Activated CD4-positive, CD25-positive, alpha-beta regulatory T cell treated with anti-CD3 and anti-CD28 coated beads, Interleukin-2, amount 50 U/mL, for 16 hours (primary cell): ENCODE results near the gene PHACTR1.

ENCODE experiments used
- DNase-seq: peaks from one replicate; pipeline ENCODE4 v3.0.0-alpha.2; 2020; ENCODE audit warnings: low read depth, low spot score

Gene PHACTR1

DNA sequence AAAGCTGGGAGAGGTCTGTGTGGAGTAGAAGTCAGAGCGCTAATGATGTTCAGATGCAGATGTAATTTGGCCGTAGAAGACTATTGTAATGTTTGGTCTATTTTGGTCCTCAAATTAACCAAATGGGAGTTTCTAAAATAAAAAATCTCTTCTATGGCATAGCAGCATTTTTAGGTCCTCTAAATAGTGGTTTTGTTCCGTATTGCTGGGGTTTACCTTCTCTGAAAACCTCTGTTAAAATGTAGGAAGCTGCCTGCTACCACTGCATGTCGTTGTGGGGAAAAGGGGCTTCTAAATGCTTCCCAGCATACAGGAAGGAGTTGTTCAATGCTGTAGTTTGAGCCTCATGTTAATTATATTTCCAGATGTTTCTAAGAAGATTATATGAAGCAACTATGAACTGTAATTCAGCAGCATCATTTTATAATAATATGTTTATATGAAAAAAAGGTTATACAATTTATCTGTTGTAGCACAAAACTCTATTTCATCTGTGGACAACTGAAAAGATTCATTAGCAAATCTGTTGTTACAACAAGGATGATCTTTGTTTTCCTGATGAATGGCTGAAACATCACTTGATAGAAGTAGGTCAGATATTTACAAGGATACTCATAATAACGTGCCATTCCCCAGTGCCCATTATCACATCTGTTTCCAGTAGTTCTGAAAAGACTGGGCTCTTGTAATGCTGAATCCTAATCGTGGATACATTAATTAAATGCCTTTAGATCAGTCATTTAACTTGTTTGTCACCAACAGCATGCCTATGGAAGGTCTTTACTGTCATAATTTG is 355.2 kb downstream of the PHACTR1 start:
- DNase-seq: no peak

DNA sequence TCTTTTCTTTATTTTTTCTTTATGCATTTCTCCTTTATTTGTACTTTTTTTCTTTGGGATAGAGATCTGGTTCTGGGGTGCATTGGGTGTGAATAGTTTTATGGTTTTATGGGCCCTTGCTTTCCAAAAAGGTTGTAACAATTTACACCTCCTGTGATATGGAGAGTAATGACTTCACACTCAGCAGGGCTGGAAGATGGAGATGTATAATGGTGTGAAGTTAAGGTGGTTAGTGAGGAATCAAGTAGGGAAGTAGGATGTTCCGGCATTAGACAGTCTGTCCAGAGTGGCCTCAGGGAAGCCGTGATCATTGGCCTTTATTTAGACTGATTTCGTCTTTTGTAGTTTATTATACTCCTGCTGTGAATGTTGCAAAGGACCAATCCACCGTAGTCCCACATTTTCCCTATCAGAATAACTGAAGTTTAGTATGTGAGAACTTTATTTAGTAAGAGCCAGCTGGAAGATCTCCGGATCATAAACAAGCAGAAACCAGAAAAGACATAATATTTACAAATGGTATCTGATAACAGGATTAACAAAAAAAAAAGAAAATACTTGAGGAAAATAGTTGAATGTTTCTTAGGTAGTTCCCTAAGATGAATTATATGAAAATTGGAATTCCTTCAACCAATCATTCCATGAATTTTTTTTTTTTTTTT is 356.2 kb downstream of the PHACTR1 start:
- DNase-seq: no peak

DNA sequence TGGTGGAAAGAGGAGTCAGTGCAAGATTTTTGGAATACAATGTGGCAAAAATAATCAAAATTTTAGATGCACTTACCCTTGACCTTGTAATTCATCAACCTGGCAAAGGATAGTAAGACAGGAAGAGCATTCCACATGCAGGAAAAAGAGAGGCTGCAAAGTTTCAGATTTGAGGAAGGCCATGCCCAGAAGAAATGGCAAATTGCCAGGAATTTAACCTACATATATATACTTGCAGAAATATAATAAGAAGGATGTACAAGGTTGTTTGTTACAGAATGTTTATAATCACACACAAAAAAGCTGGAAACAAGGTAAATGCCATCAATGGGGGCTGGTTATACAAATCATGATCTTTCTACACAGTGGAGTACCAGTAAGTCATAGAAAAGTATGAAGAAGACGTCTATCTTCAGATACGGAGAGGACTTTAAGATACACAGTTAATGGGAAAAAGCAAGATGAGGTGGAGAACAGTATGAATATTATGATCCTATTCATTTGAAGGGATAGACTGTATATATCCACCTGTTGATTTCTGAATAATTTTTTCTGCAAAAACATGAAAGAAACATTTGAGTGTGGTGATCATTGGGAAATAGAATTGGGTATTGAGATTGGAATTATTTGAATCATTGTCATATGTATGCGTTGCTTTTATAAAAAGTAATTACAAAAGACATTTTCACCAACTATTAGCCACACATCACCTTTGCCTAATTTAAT is 358.0 kb downstream of the PHACTR1 start:
- DNase-seq: no peak

DNA sequence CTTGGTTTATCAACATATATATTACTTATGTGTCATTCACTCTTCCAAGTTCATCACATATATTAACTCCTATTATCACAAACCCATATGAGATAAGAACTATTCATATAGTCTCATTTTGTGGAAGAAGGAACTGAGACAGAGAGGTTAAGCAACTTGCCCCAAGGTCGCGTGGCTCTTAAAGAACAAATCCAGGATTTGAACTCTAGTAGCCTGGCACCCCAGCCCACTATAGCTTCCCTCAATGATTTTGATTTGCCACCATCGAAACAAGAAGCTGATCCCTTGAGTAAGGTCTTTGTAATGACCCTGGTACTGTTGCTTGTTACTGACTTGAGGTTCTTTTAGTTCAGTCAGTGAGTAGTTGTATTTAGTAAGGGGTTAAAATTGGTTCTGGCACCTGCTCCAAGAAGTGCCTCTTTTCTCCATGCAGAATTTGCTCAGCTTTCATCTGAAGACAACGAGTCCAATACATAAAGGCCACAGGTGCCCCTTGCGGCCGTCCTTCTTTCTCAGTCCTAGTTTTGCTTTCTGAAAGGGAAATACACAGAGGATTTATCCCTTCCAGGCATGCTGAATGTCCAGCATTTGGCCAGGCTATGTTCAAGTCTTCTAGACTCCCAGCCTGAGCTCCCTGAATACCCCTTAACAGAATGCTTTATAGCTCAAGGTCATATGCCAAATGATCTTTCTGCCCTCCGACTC is 358.7 kb downstream of the PHACTR1 start:
- no peak for DNase-seq

DNA sequence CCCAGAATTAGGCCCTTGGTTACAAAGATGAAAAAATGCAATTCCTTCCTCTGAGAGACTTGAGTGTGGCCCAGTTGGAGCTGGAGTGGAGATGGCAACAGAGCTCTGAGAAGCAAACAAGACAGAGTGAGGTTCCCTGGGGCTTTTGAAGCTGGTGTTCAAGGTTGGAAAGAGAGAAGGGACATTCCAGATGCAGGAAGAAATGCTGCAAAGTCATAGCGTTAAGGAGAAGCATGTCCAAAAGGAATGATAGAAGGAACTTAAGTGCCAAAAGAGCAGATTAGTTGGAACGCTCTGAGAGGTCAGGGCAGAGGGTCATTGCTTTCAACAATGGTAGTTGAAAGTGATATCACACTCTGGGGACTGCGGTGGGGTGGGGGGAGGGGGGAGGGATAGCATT is 360.0 kb downstream of the PHACTR1 start:
- no peak for DNase-seq

DNA sequence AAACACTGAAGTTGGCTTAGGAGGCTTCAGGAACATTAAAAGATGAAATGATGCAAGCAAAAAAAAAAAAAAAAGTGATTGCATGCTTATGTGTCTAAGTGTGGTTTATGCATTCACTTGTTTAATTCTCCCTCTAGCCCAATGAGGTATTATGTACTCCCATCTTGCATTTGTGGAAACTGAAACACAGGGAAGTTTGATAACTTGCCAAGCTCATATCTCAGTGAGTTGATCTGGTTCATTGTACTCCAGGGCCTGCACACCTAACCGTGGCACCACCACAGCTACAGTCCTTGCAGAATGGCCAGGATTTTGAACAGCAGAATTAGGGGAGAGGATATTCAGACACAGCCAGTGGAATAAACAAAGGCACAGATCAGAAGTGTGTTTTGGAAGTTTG is 360.6 kb downstream of the PHACTR1 start:
- DNase-seq: no peak

DNA sequence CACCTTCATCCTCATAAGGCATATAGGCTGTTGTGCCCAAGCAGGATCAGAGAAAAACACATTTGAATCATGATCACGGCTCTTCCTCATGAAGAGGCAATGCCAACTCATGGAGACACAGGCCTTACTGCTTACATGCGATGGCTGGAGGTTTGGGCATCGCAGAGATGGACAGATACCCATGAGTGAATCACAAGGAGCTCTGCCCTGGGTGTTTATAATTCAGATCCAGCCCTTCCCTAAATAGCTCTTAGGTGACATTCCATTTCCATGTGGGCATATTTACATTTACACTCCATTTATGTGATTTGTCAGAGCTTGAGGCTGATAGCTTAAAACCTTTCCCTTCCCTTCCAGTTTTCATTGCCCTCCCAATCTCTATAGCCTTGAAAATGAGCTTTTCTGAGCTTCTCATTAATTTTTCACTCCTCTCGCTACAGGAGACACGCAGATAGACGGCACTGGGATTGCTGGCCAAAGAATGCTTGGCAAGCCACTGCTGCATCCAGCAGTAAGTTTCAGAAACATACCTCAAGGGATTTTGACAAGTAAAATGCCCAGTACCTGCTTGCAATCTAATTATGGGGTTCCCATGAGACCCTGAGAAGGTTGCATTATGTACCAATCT is 362.6 kb downstream of the PHACTR1 start:
- no peak for DNase-seq

DNA sequence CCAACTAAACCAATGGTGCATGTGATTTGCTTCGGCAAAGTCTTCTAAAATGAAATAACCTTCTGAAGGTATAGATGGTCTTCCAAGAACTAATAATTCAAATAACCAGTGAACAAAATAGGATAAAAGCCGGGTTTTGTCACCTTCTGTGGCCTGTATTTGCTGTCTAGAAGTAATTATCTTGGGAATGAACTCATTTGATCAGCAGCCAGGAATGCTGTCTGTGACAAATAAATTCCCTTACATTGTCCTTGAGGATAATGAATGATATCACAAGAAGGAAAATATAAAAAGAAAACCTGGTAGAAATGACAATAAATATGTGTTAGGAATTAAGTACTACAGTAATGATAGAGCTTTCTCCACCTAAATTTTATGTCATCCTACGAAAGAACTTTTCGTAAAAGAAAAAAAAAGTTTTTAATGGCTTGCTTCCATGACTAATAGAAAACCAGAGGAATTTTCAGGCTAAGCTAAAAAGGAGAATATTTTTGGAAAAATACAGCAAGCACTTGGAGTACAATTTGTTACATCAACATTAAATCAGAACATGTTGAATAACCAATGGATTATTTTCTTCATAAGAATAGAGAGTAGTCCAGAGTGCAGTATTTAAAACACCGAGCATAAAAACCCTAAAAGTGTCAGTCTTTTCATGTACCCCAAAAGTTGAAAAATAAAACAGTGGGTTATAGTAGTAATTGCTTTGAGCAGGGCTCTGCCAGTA is 364.1 kb downstream of the PHACTR1 start:
- DNase-seq: no peak

DNA sequence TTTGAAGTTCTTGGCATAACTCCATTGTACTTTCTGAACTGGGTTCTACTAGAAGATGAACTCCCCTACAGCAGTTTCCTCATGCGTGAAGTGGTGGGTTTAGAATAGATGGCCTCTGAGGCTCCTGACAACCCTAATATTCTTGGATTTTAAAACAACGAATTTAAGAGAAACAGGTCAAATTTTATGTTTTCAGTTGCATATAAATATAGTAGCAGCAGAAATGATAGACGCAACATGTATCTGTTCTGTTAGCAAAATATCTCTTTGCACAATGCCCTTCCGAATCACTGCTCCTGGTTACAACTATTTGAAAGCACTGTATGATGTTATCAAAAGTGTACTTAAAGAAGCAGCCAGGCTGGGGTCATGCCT is 364.6 kb downstream of the PHACTR1 start:
- DNase-seq: no peak

DNA sequence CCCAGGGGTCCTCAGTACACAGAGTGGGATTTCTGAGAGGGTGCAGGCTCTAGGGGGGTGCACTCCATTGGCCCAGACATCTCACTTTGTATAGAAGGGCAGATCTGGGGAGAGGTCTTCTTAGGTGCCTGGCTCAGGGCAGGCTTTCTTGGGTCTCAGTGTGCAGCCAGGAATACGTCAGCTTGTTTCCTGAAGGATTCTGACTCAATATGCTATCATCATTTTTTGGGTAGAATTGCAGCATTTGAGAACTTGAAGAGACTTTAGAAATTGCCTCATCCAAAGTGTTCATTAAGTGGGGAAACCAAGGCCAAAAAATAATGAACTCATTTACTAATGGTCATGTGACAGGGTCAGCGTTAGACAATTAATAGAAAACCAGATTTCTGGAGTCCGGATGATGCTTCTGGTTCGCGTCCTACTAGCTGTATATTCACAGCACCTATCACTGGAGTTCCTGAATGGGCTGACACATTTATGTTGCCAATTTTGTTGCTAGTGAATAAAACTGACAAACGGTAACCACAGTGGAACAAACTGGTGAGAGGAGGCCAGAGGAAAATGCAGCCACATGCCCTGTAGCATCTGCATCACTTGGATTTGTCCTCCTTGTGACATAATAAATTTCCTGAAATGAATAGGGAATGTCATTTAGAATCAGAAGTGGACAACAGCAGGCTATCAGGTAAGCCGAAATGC is 372.9 kb downstream of the PHACTR1 start:
- no peak for DNase-seq

DNA sequence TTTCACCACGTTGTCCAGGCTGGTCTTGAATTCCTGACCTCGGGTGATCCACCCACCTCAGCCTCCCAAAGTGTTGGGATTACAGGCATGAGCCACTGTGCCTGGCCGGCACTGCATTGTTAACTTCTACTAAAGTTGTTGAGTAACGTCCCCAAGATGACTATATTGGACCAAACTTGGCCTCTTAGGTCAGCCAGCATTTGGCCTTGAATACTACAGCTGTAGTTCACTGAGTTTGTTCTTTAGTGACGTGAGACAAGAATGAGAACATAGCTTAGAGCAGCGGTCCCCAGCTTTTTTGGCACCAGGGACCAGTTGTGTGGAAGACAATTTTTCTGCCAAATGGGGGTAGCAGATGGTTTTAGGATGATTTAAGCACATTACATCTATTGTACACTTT is 374.6 kb downstream of the PHACTR1 start:
- no peak for DNase-seq

DNA sequence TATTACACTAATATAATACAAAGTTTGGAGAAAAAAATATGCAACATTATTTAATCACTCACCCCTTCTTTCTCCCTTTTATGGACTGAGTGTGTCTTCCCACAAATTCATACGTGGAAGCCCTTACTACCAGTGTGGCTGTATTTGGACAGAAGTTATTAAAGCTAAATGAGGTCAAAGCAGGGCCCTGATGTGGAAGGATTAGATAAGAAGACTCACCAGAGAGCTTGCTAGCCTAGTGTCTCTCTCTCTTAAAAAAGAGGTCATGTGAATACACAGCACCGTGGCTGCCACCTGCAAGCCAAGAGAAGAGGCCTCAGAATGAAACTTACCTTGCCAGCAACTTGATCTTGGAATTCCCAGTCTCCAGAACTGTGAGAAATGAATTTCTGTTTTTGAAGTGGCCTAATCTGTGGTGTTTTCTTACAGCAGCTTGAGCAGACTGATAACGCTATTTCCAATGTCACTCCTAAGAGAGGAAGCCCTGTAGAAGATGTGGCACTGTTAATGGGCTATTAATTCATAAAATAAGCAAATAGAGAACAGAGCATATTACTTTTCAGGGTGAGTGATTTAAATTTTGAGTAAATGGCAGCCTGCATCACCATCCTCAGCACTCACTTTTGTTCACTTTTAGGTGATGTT is 378.3 kb downstream of the PHACTR1 start:
- no peak for DNase-seq

DNA sequence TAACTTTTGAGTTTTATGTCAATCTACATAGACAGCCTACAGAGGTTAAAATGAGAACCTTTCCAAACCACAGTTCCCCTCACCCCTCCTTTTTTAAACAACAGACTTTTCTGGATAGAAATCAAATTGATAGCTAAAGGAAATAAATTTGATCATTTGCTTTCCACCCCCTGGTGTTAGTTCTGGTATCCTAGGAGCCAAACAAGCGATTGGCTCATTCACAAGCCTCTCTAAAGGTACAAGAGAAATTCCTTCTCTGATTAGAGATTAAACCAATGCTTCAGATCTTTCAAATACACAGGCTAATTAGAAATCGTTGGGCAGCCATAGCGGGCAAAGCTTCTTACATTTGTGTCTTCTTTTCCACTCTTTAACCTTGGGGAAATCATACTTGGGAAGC is 379.5 kb downstream of the PHACTR1 start:
- DNase-seq: no peak

DNA sequence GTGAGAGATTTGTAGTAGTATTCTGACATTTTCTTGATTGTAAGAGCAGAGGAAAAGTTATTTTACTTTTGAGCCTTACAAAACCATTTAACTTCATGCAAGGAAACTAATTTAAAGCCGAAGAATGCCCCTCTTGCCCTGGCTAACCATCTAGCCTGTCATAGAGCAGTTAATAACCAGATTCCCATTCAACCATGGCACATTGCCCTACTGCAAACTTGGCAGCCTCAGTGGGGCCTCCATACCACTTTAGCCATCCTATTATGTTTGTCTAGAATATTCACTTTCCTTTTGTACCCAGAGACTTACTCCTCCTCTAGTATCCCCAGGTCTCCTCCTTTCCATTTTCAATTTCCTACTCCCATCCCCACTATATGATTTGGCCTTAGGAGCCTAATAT is 380.9 kb downstream of the PHACTR1 start:
- DNase-seq: no peak

DNA sequence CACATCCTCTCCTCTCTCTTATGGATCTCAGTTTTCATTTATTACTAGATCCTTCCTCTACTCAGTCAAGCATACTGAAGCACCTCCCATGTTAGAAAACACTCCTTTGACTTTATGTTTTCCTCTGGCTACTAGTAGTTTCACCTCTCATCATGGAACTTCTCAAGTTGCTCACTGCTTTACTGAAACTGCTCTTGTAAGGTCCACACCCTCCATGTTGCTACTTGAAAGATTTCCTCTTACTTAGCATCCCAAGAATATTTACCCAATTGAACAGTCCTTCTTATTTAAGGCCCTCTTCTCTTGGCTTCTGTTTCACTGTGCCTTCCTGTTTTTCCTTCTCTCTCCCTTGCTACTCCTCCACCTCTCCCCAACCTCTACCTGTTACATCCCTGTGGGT is 381.4 kb downstream of the PHACTR1 start:
- no peak for DNase-seq

DNA sequence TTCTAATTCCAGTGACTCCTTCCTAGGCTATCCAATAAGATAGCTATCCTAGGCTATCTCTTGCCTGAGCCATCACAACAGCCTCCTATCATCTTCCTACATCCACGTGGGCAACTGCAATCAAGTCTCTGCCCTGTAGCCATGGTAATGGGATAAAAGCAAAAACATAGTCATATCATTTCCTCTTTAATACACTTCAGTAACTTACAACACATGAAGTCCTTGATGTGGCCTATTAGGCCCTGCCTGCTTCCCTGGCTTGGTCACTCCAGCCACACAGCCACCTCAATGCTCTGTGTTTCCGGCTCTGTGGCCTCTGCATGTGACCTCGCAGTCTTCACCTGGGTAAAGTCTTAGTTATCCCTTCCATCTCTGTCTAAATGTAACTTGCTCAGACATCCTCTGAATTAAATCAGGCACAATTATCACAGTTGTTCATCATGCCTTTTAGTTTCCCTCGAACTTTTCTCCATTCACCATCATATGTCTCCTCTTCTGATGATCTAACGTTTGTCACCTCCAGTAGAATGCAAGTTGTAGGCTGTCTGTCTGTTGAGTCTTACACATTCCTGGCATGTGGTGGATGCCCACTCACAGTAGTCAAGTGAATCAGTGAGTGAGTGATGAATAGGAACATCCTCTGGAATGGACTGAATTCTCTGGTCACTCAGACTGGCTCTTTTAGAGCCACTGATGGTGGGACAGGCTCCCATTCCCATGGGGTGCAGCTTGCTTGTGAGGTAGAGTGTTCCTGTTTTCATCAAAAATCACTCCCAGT is 382.4 kb downstream of the PHACTR1 start:
- DNase-seq: no peak

DNA sequence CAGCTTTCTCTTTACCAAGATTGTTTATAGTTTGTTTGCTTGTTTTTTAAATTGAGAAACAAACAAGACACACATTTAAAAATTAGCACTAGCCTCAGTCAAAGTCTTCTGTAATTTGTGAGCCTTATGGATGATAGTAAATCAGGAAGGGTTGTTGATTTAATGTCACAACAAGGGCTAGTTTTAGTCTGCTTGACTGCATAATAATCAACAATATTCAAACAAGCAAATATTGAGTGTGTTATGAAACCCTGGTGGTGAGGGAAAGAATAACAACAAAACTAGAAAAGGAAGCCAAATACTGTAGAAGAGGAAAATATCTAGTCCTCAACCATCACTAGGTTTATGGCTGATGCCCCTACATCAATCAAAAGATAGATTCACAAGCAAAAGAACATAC is 383.2 kb downstream of the PHACTR1 start:
- DNase-seq: no peak

DNA sequence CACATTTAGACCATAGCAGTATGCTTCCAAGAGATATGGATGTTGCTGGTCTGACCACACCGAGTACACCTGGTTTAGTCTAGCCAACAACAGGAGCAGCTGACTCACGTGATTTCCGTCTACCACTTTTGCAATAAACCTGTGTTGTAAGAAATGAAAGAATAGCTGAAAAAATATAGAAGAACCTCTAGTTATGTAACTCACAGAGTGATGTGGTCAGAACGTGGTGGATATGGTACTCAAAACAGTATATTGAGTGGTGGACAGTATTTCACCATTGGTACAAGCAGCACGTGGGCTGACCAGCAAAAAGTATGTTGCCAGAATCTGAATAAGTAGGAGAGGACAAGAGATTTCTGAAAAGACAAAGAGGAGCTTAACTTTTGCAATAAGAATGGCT is 384.8 kb downstream of the PHACTR1 start:
- no peak for DNase-seq

DNA sequence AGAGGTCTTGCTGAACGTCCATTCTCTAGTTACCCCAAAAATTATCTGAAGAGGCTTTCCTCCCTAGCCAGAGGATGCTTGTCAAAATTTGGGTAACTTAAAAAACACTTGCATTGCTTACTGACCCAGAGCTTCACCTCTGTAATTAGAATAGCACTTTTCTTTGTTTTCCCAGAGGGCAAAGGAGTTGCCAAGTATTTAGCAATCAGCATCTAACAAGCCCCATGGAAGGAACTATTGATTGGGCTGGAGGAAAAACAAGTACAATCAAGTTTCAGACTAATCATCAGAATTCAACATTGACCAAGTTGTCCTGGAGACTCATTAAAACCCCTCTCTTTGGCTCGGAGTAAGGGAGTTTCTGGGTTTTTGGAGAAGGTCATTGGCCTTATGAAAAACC is 385.4 kb downstream of the PHACTR1 start:
- no peak for DNase-seq
